Naive thymus-derived CD4-positive, alpha-beta T cell (primary cell): ENCODE results near the gene NDC80. TPM values are rescaled to one million over a fixed set of nuclear protein-coding genes. Genes with fewer than 3 reads are reported as not detected.

Experiments used
- ATAC-seq: fragments of 150-1000 bp; cut with Tn5 transposase; 2 replicates; pipeline ENCODE4 v1.10.0; 2021; ENCODE audit warnings: mild to moderate bottlenecking, moderate library complexity
- CTCF ChIA-PET: fragments of 350-600 bp; sonication (Branson Sonifier 250); formaldehyde crosslinking; loops from one replicate; lab custom pipeline; 2021; ENCODE audit warnings: antibody characterized with exemption; lab: Charles Lee
- POLR2A ChIA-PET: fragments of 350-600 bp; sonication (Branson Sonifier 250); formaldehyde crosslinking; loops from one replicate; lab custom pipeline; 2021; ENCODE audit warnings: antibody characterized with exemption, inconsistent platforms; lab: Charles Lee
- DNase-seq, 9 donors: peaks; one replicate each; pipeline versions ENCODE4 v3.0.0 to v3.0.0-alpha.2; 2020 to 2022; ENCODE audit warnings: mixed read lengths in 1 of 9
- H3K27ac ChIP-seq: one replicate; pipeline ENCODE4 v1.7.0; 2013; ENCODE audit warnings: mild to moderate bottlenecking, low read depth, low read length, moderate library complexity
- H3K27me3 ChIP-seq, 2 donors: one replicate each; pipeline ENCODE4 v1.7.0; 2013; ENCODE audit warnings: low read length in 2 of 2, mild to moderate bottlenecking in 2 of 2, moderate library complexity in 2 of 2; ENCODE audit not compliant: control insufficient read depth in 2 of 2, insufficient read depth in 2 of 2
- H3K36me3 ChIP-seq, 3 experiments: 1 replicate in 2 of 3; 2 replicates in 1 of 3; pipeline ENCODE4 v1.7.0; 2013; ENCODE audit warnings: low read length in 3 of 3, mild to moderate bottlenecking in 3 of 3, moderate library complexity in 1 of 3; ENCODE audit not compliant: insufficient read depth in 3 of 3, control insufficient read depth in 2 of 3
- H3K4me1 ChIP-seq, 2 donors: one replicate each; pipeline ENCODE4 v1.7.0; 2013; ENCODE audit warnings: low read length in 2 of 2, mild to moderate bottlenecking in 2 of 2, moderate library complexity in 1 of 2; ENCODE audit not compliant: control insufficient read depth in 2 of 2, insufficient read depth in 2 of 2
- H3K4me3 ChIP-seq: 2 replicates; pipeline ENCODE4 v1.7.0; 2013; ENCODE audit warnings: mild to moderate bottlenecking, low read length
- H3K9me3 ChIP-seq, 3 experiments: 1 replicate in 2 of 3; 2 replicates in 1 of 3; pipeline ENCODE4 v1.7.0; 2013; ENCODE audit warnings: low read length in 3 of 3; ENCODE audit not compliant: control insufficient read depth in 2 of 3
- H3K27ac Mint-ChIP-seq, 9 donors: one replicate each; pipeline ENCODE4 v1.8.0; 2020 to 2022; ENCODE audit warnings: mixed read lengths in 9 of 9, mild to moderate bottlenecking in 8 of 9, moderate library complexity in 5 of 9, inconsistent platforms in 2 of 9
- H3K27me3 Mint-ChIP-seq, 5 donors: one replicate each; pipeline ENCODE4 v1.8.0; 2021 to 2022; ENCODE audit warnings: mixed read lengths in 5 of 5, mild to moderate bottlenecking in 1 of 5
- H3K36me3 Mint-ChIP-seq, 5 donors: one replicate each; pipeline ENCODE4 v1.8.0; 2020 to 2022; ENCODE audit warnings: mixed read lengths in 5 of 5, mild to moderate bottlenecking in 3 of 5, inconsistent platforms in 1 of 5
- H3K4me1 Mint-ChIP-seq, 7 donors: one replicate each; pipeline ENCODE4 v1.8.0; 2020 to 2022; ENCODE audit warnings: mixed read lengths in 7 of 7, mild to moderate bottlenecking in 3 of 7, inconsistent platforms in 1 of 7
- H3K4me3 Mint-ChIP-seq, 10 donors: one replicate each; pipeline ENCODE4 v1.8.0; 2020 to 2022; ENCODE audit warnings: mild to moderate bottlenecking in 10 of 10, mixed read lengths in 10 of 10, moderate library complexity in 6 of 10, inconsistent platforms in 2 of 10
- H3K9me3 Mint-ChIP-seq, 11 donors: one replicate each; pipeline ENCODE4 v1.8.0; 2020 to 2022; ENCODE audit warnings: mixed read lengths in 11 of 11, mild to moderate bottlenecking in 4 of 11, inconsistent platforms in 1 of 11, moderate library complexity in 1 of 11
- intact Hi-C, 2 donors: fragments of 100-400 bp; cut with micrococcal nuclease; formaldehyde crosslinking; loops; one replicate each; pipeline ENCODE4 v1.15.1; 2023
- polyA plus RNA-seq, 2 donors: library from polyadenylated mRNA; unstranded; fragments of 300-500 nt; fragmentation: Illumina TruSeq; gene quantifications; one replicate each; pipeline ENCODE4 v1.2.3, GENCODE V29; 2021
- total RNA-seq, 6 experiments: library from RNA in 5 of 6; stranded (reverse) in 5 of 6; gene quantifications; 1 replicate in 5 of 6; 2 replicates in 1 of 6; pipeline ENCODE4 v1.2.3 and lab custom pipeline; 2021 to 2026

Gene NDC80
- total and polyA plus RNA-seq, 7 experiments from 2014 or later = 1.3 to 53.6 (median 2.5) TPM

DNA sequence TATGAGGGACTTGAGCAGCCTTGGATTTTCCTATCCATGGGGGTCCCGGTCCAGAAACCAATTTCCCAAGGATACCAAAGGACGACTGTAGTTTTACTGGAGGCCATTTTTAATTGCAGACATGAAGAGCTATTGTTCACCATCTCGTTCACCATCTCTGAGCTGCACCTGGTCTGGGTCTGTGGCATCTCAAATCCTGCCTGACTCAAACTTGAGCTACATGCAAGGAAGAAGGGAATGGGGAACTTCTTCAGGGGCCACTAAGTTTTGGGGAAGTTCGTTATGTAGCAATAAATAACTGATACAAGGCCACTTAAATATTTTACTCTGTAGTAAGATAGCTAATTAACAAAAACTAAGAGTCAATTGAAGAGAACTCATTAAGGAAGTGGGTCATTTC is 82.1 kb downstream of the NDC80 start:
- Histone ChIP-seq H3K27me3 (no peaks in the 10 kb centered on the region), H3K27ac (no peak overlapping the region), H3K4me1 (peaks cover 11 to 27% of the 10 kb centered on the region in 2 donors), H3K4me3 (no peak overlapping the region), H3K36me3 (peaks cover 0 to 14% (median 3%) of the 10 kb centered on the region in 3 experiments), H3K9me3 (no peaks in the 10 kb centered on the region)
- no peaks in the 10 kb centered on the region for H3K9me3 Mint-ChIP-seq
- peak overlapping the region in 9 of 10 donors; percentile 7 to 94 (median 43) for H3K4me3 Mint-ChIP-seq
- intact Hi-C loops = no loop called here
- H3K36me3 Mint-ChIP-seq = peaks cover 0 to 16% (median 5%) of the 10 kb centered on the region in 5 donors
- CTCF ChIA-PET = interaction anchor here (0.9 to 1.4 kb wide), 2 partner anchors 17 to 59 kb away, joined by 3 to 7 read pairs; no protein-coding TSS in a partner anchor
- H3K4me1 Mint-ChIP-seq = peaks cover 16 to 51% (median 38%) of the 10 kb centered on the region in 7 donors
- ATAC-seq = no peak
- DNase-seq = no peak
- H3K27me3 Mint-ChIP-seq = no peaks in the 10 kb centered on the region
- H3K27ac Mint-ChIP-seq = peak overlapping the region in 7 of 9 donors; percentile 28 to 98 (median 83)
- POLR2A ChIA-PET = interaction anchor here (0.5 to 6.5 kb wide), 12 partner anchors 11 to 324 kb away, joined by 3 to 98 read pairs (median 4); no protein-coding TSS in a partner anchor

DNA sequence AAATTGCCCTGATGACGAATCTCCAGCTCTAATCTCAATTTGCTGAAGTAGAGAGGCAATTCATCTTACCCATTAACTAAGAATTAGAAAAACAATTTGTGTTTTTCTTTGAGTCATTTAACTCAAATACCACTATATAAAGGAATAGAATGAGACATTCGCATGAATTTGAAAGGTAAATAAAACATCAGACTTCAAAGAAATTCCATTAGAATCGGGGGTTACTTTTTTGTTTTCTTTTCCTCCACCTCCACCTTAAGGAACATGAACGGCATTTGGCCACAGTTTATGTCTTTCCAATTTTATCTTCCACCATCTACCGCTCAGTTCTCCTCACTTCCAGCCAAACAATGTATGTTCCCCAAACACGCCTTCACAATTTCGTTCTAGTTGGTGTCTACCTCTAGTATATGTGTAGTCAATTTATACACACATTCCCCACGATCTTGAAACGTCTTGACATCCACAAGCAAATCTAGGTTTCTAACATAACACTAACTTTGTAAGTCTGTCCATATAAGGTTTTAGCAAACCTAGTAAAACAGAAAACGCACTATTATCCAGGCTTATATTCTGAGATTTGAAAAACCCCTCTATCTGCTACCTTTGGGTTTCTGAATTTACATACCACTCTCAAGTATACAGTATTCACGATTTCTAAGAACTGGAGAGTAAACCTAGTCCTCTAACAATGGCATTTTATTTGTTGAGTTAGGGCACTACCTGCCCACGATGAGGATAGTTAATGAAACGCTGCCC is 83.0 kb downstream of the NDC80 start:
- Histone ChIP-seq H3K4me1 (peaks cover 19 to 31% of the 10 kb centered on the region in 2 donors), H3K27me3 (no peaks in the 10 kb centered on the region)
- POLR2A ChIA-PET = interaction anchor here (0.7 to 6.5 kb wide), 23 partner anchors 12 to 101 kb away, joined by 3 to 424 read pairs (median 7); partner anchors contain the start of genes METTL4 and NDC80

DNA sequence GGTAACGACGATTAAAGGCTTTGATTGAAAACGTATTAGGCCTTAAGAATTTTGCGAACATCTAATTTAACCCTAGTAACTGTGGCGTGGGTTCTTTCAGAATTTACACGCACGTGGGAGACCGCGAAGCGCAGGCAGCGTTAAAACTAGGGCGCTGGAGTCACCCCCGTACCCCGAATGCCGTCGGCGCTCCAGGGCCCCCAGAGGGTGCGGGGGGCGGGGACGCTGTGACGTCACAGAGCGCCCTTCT is 83.5 kb downstream of the NDC80 start:
- POLR2A ChIA-PET = interaction anchor here (0.7 to 6.3 kb wide), 20 partner anchors 10 to 406 kb away, joined by 3 to 424 read pairs (median 10); partner anchors contain the start of genes METTL4 and NDC80
- Mint-ChIP-seq H3K36me3 (peaks cover 0 to 18% (median 5%) of the 10 kb centered on the region in 5 donors), H3K27me3 (no peaks in the 10 kb centered on the region)

More for the DNA sequence above, 83.0 kb downstream of the NDC80 start:
- Mint-ChIP-seq H3K4me3 (peak overlapping the region; percentile 90 to 99 (median 94)), H3K36me3 (peaks cover 0 to 17% (median 5%) of the 10 kb centered on the region in 5 donors), H3K4me1 (peaks cover 20 to 59% (median 43%) of the 10 kb centered on the region in 7 donors), H3K27ac (peak overlapping the region; percentile 83 to 99 (median 96)), H3K9me3 (no peaks in the 10 kb centered on the region), H3K27me3 (no peaks in the 10 kb centered on the region)
- Histone ChIP-seq H3K36me3 (peaks cover 0 to 14% (median 3%) of the 10 kb centered on the region in 3 experiments), H3K27ac (peak overlapping the region; percentile 100), H3K4me3 (peak overlapping the region; percentile 94), H3K9me3 (no peaks in the 10 kb centered on the region)
- ATAC-seq (no peak), DNase-seq (no peak)
- CTCF ChIA-PET = interaction anchor here (0.9 to 2.3 kb wide), 4 partner anchors 17 to 60 kb away, joined by 3 to 20 read pairs (median 8); no protein-coding TSS in a partner anchor
- intact Hi-C loops = loop anchor here (1.0 to 2.0 kb wide), 2 partner anchors 13 to 592 kb away; partner anchors contain the start of gene MYL12A (in 1 of the 2)

DNA sequence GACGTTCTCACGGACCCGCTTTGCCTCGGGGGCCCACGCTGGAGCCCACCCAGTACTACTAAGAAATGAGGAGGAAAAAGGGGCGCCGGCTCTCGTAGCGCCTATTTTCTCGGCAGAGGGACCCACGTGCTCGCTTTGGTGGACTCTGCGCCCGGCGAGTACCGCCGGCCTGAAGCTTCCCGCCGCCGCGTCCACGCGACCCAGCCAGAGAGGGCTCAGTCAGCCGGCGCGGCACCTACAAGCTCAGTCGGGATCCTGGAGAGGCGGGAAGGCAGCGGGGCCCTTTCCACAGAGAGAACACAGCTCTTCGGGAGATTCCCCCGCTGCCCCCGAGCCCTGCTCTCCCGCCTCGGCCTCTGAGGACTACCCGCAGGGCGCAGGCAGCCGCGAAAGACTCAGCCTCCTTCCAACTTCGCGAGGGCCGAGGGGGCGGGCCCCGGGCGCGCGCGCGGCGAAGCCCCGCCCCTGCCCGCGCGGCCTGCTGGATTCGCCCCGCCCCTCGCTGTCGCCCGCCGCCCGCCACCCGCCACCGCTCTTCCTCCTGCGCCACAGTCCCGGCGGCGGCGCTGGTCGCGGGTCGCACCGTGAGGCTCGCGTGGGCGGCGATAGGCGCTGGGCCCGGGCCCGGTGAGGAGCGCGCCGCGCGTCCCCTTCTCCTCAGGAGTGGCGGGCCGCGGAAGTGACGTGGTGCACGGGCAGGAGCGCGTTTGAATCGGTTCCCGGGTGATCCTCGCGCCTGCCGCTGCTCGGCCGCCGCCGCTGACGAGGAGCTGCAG is 84.0 kb downstream of the NDC80 start, which contains the start of gene SMCHD1:
Gene SMCHD1 (plus strand): TSS at position 549 of the 776 bp plus-strand sequence. CDS start 350 bp downstream, outside the sequence.
- H3K4me1 ChIP-seq = peaks cover 23 to 38% of the 10 kb centered on the region in 2 donors
- H3K36me3 Mint-ChIP-seq = peaks cover 0 to 18% (median 5%) of the 10 kb centered on the region in 5 donors
- H3K27me3 Mint-ChIP-seq = no peaks in the 10 kb centered on the region
- no peaks in the 10 kb centered on the region for H3K9me3 Mint-ChIP-seq
- peak within 1 kb of the TSS; percentile 91 to 99 (median 96) for H3K27ac Mint-ChIP-seq
- peak within 1 kb of the TSS; percentile 100 for H3K27ac ChIP-seq
- H3K9me3 ChIP-seq = no peaks in the 10 kb centered on the region
- peaks cover 23 to 66% (median 50%) of the 10 kb centered on the region in 7 donors for H3K4me1 Mint-ChIP-seq
- ATAC-seq (peak; percentile 88), DNase-seq (peak; percentile 83 to 95 (median 90))
- peak within 1 kb of the TSS; percentile 91 to 99 (median 95) for H3K4me3 Mint-ChIP-seq
- H3K27me3 ChIP-seq = no peaks in the 10 kb centered on the region
- CTCF ChIA-PET = interaction anchor here (0.6 to 2.3 kb wide), 9 partner anchors 9 to 109 kb away, joined by 3 to 20 read pairs (median 4); no protein-coding TSS in a partner anchor
- POLR2A ChIA-PET = interaction anchor here (0.6 to 6.3 kb wide), 46 partner anchors 10 to 938 kb away, joined by 3 to 424 read pairs (median 5); partner anchors contain the start of genes METTL4, MYL12A and NDC80
- peaks cover under 1 to 14% (median 3%) of the 10 kb centered on the region in 3 experiments for H3K36me3 ChIP-seq
- H3K4me3 ChIP-seq = peak within 1 kb of the TSS; percentile 97
- intact Hi-C loops = loop anchor here (1.0 to 5.0 kb wide), 15 partner anchors 14 to 1843 kb away; partner anchors contain the start of genes METTL4 (in 2 of the 2), MYL12A (in 2 of the 2), NDC80 (in 2 of the 2) and LPIN2 (in 1 of the 2)

More for the DNA sequence above, 83.5 kb downstream of the NDC80 start:
- CTCF ChIA-PET = interaction anchor here (1.4 to 2.3 kb wide), 3 partner anchors 18 to 84 kb away, joined by 4 to 20 read pairs (median 10); no protein-coding TSS in a partner anchor
- peak overlapping the region; percentile 90 to 99 (median 94) for H3K4me3 Mint-ChIP-seq
- DNase-seq (peak in 8 of 9 donors; percentile 73 to 87 (median 84)), ATAC-seq (peak; percentile 64)
- peak overlapping the region; percentile 83 to 99 (median 96) for H3K27ac Mint-ChIP-seq
- Histone ChIP-seq H3K4me3 (peak overlapping the region; percentile 94), H3K9me3 (no peaks in the 10 kb centered on the region), H3K36me3 (peaks cover 0 to 14% (median 3%) of the 10 kb centered on the region in 3 experiments), H3K4me1 (peaks cover 23 to 36% of the 10 kb centered on the region in 2 donors), H3K27ac (peak overlapping the region; percentile 100), H3K27me3 (no peaks in the 10 kb centered on the region)
- no peaks in the 10 kb centered on the region for H3K9me3 Mint-ChIP-seq
- intact Hi-C loops = loop anchor here (1.0 to 5.0 kb wide), 15 partner anchors 14 to 1843 kb away; partner anchors contain the start of genes METTL4 (in 2 of the 2), MYL12A (in 2 of the 2), NDC80 (in 2 of the 2) and LPIN2 (in 1 of the 2)
- peaks cover 23 to 64% (median 48%) of the 10 kb centered on the region in 7 donors for H3K4me1 Mint-ChIP-seq

DNA sequence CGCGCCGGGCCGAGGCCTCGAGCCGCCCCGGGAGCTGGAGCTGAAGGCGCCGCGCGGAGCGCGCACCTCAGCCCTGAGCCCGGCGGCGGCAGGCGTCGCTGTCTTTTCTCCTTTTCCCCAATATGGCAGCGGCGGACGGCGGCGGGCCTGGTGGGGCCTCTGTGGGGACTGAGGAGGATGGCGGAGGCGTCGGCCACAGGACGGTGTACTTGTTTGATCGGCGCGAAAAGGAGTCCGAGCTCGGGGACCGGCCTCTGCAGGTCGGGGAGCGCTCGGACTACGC is 84.5 kb downstream of the NDC80 start:
- Histone ChIP-seq H3K36me3 (peaks cover 3 to 14% (median 6%) of the 10 kb centered on the region in 3 experiments), H3K4me1 (peaks cover 23 to 36% of the 10 kb centered on the region in 2 donors), H3K27ac (peak overlapping the region; percentile 100), H3K4me3 (peak overlapping the region; percentile 97), H3K27me3 (no peaks in the 10 kb centered on the region), H3K9me3 (no peaks in the 10 kb centered on the region)
- intact Hi-C loops = loop anchor here (1.0 to 5.0 kb wide), 16 partner anchors 15 to 1844 kb away; partner anchors contain the start of genes METTL4 (in 2 of the 2), MYL12A (in 2 of the 2), NDC80 (in 2 of the 2) and LPIN2 (in 1 of the 2)
- CTCF ChIA-PET = interaction anchor here (0.7 to 2.3 kb wide), 8 partner anchors 9 to 85 kb away, joined by 3 to 20 read pairs (median 4); no protein-coding TSS in a partner anchor
- POLR2A ChIA-PET = interaction anchor here (0.6 to 6.3 kb wide), 44 partner anchors 9 to 938 kb away, joined by 3 to 424 read pairs (median 5); partner anchors contain the start of genes METTL4, MYL12A and NDC80
- peak overlapping the region; percentile 91 to 99 (median 95) for H3K4me3 Mint-ChIP-seq
- peaks cover 2 to 21% (median 8%) of the 10 kb centered on the region in 5 donors for H3K36me3 Mint-ChIP-seq
- H3K4me1 Mint-ChIP-seq = peaks cover 24 to 66% (median 51%) of the 10 kb centered on the region in 7 donors
- DNase-seq = no peak
- no peak for ATAC-seq
- peaks cover 0 to 1% (median 0%) of the 10 kb centered on the region in 11 donors for H3K9me3 Mint-ChIP-seq
- H3K27me3 Mint-ChIP-seq = no peaks in the 10 kb centered on the region
- peak overlapping the region; percentile 84 to 97 (median 94) for H3K27ac Mint-ChIP-seq
